CD4-positive, alpha-beta T cell treated with Interleukin-15 for 4 hours (primary cell): ENCODE measurements around the gene ABHD15.

Experiments
- DNase-seq: peaks from one replicate; pipeline ENCODE4 v3.0.0-alpha.2; 2020; ENCODE audit warnings: low spot score

ABHD15 gene

DNA sequence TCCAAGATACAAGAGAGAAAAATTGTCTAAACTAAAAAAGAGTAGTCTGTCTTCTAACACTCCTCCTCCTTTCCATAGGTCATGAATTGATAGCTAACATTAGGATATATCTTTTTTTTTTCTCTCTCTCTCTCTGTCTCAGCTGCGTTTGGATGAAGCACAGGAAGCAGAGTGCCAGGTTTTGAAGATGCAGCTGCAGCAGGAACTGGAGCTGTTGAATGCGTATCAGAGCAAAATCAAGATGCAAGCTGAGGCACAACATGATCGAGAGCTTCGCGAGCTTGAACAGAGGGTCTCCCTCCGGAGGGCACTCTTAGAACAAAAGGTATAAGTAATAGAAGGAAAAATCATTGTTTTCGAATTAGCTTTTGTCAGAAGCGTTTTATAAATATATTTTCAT is 32.9 kb downstream of the ABHD15 start:
- DNase-seq: no peak

DNA sequence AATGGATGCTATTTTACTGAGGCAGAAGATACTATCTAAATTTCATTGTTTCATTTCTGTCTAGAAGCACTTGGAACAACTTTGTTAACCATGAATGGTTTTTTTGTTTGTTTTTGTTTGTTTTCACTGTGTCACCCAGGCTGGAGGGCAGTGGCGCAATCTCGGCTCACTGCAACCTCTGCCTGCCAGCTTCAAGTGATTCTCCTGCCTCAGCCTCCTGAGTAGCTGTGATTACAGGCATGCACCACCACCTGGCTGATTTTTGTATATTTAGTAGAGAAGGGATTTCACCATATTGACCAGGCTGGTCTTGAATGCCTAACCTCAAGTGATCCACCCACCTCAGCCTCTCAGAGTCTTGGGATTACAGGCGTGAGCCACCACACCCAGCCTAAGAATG is 40.5 kb downstream of the ABHD15 start:
- DNase-seq: no peak

DNA sequence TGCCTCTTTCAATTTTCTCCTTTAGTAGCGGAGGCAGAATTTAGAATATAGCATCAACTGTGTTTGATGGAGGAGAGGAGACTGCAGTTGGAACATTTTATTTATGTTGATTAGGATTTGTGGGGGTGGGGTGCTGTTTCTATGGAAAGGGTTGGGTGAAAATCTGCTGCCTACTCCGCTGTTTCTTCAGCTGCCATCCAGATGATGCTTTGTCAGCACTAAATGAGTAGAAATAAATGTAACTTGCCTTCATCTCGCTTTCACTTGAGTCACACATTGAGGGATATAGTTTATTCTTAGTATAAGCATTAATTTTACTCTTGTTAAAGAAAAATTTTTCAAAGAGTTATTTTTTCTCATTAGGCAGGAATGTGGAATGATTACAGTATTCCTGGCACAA is 42.1 kb downstream of the ABHD15 start:
- DNase-seq: no peak

DNA sequence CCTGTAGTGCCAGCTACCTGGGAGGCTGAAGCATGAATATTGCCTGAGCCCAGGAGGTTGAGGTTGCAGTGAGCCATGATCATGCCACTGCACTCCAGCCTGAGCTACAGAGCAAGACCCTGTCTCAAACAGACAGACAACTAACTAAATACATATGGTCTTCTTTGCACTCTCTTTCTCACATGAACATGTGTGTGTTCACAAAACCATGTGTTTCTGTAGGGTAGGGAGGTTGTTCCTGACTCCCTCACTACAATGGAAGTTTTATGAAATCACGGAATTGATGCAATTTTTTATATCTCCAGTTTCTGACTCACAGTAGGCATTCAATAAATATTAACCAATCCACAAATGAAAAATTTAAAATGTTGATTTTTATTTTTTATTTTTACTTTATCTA is 48.5 kb downstream of the ABHD15 start:
- DNase-seq: no peak

DNA sequence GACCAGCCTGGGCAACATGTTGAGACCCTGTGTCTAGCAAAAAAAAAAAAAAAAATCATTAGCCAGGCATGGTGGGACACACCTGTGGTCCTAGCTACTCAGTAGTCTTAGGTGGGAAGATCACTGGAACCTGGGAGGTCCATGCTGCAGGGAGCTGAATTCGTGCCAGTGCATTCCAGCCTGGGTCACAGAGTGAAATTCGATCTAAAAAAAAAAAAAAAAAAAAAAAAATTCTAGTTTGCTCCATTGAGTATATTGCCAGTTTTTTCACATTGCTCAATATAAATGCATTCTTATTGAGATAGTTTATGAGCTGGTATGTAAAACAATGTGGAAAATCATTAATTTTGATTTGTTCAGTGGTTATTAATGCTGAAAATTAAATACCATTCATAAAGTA is 52.0 kb downstream of the ABHD15 start:
- no peak for DNase-seq

DNA sequence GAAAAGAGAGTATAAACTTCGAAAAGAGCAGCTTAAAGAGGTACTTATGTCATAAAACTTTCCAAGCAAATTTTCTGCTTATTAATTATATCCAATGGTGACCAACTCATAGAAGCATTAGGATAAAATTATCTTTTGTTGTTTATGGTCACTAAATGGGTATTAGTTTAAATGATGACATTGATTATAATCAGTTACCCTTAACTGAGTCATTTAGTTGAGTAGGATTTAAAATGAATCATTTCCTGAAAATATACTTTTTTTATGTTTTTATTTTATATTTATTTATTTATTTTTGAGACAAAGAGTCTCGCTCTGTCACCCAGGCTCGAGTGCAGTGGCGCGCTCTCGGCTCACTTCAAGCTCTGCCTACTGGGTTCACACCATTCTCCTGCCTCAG is 55.9 kb downstream of the ABHD15 start:
- no peak for DNase-seq
